ENCODE data around the gene KRTAP22-1. TPM values are rescaled to one million over a fixed set of nuclear protein-coding genes. Genes with fewer than 3 reads are reported as not detected.

KRTAP22-1 gene
- not detected for total RNA-seq

- TF ChIP-seq POLR2A (IDR thresholded peaks at IDR 0.05) (no peak), CTCF (IDR thresholded peaks at IDR 0.05) (no peak)
- H3K36me3 ChIP-seq, result no peaks in the 10 kb centered on the region
- no peaks in the 10 kb centered on the region for H3K27me3 ChIP-seq
- DNase-seq, result no peak
- H3K4me1 ChIP-seq, result no peaks in the 10 kb centered on the region
- peaks cover 0 to 3% (median 0%) of the 10 kb centered on the region in 4 donors for H3K9me3 ChIP-seq
- no peak within 1 kb of the TSS for H3K27ac ChIP-seq
- H3K4me3 ChIP-seq, result no peak within 1 kb of the TSS
These were observed at the start of gene KRTAP22-1 for GRCh38 chr21:30600787-30601186. TSS of gene KRTAP22-1 (plus strand) at chr21:30601087.

- DNase-seq, result no peak
- Histone ChIP-seq H3K27me3 (no peaks in the 10 kb centered on the region), H3K36me3 (no peaks in the 10 kb centered on the region), H3K4me3 (no peak overlapping the region), H3K4me1 (no peaks in the 10 kb centered on the region), H3K27ac (no peak overlapping the region), H3K9me3 (no peaks in the 10 kb centered on the region)
- no peak for TF ChIP-seq POLR2A (IDR thresholded peaks at IDR 0.05)
- no peak for TF ChIP-seq CTCF (IDR thresholded peaks at IDR 0.05)
These were observed 48.1 kb upstream of the KRTAP22-1 start for GRCh38 chr21:30552782-30553181.

GRCh38 chr21:30555095-30555494, 45.8 kb upstream of the KRTAP22-1 start:
- TF ChIP-seq POLR2A (IDR thresholded peaks at IDR 0.05), result no peak
- no peaks in the 10 kb centered on the region for H3K36me3 ChIP-seq
- H3K27me3 ChIP-seq, result no peaks in the 10 kb centered on the region
- no peak for DNase-seq
- H3K4me3 ChIP-seq, result no peak overlapping the region
- no peaks in the 10 kb centered on the region for H3K9me3 ChIP-seq
- H3K27ac ChIP-seq, result no peak overlapping the region
- H3K4me1 ChIP-seq, result no peaks in the 10 kb centered on the region

GRCh38 chr21:30561264-30561895, 39.5 kb upstream of the KRTAP22-1 start, which contains the start of gene KRTAP19-7:
TSS of gene KRTAP19-7 (minus strand) at chr21:30561314. CDS start at chr21:30561289, 25 bp downstream.
- no peak for DNase-seq

GRCh38 chr21:30561957-30562356, 38.9 kb upstream of the KRTAP22-1 start:
- H3K36me3 ChIP-seq, result no peaks in the 10 kb centered on the region
- H3K4me3 ChIP-seq, result no peak overlapping the region
- TF ChIP-seq POLR2A (IDR thresholded peaks at IDR 0.05) (no peak), CTCF (IDR thresholded peaks at IDR 0.05) (no peak)
- no peaks in the 10 kb centered on the region for H3K9me3 ChIP-seq
- no peaks in the 10 kb centered on the region for H3K27me3 ChIP-seq
- H3K4me1 ChIP-seq, result no peaks in the 10 kb centered on the region
- no peak overlapping the region for H3K27ac ChIP-seq
- no peak for DNase-seq

More at GRCh38 chr21:30561264-30561895, 39.5 kb upstream of the KRTAP22-1 start, which contains the start of gene KRTAP19-7:
- H3K27ac ChIP-seq, result no peak within 1 kb of the TSS
- no peaks in the 10 kb centered on the region for H3K4me1 ChIP-seq
- H3K4me3 ChIP-seq, result no peak within 1 kb of the TSS
- no peak for TF ChIP-seq CTCF (IDR thresholded peaks at IDR 0.05)
- no peak for TF ChIP-seq POLR2A (IDR thresholded peaks at IDR 0.05)
- no peaks in the 10 kb centered on the region for H3K27me3 ChIP-seq
- no peaks in the 10 kb centered on the region for H3K36me3 ChIP-seq
- H3K9me3 ChIP-seq, result no peaks in the 10 kb centered on the region

- H3K27me3 ChIP-seq, result no peaks in the 10 kb centered on the region
- H3K4me1 ChIP-seq, result no peaks in the 10 kb centered on the region
- no peaks in the 10 kb centered on the region for H3K9me3 ChIP-seq
- no peak overlapping the region for H3K4me3 ChIP-seq
- no peak overlapping the region for H3K27ac ChIP-seq
- no peaks in the 10 kb centered on the region for H3K36me3 ChIP-seq
- no peak for DNase-seq
- TF ChIP-seq CTCF (IDR thresholded peaks at IDR 0.05) (no peak), POLR2A (IDR thresholded peaks at IDR 0.05) (no peak)
These were observed 37.8 kb upstream of the KRTAP22-1 start for GRCh38 chr21:30563072-30563471.
